ENCODE measurements around the gene SLCO3A1. TPM values are rescaled to one million over a fixed set of nuclear protein-coding genes. Genes with fewer than 3 reads are reported as not detected.

The SLCO3A1 gene
- total RNA-seq, 1 experiment from 2014 or later = 10.1 TPM

- no TSS peak for BruUV-seq (replicated peaks)
Observed at GRCh38 chr15:91873138-91873536, 19.6 kb downstream of the SLCO3A1 start.

GRCh38 chr15:91874171-91874570, 20.7 kb downstream of the SLCO3A1 start:
- Mint-ChIP-seq H3K36me3 (ENCODE audit: insufficient read depth, unreplicated experiment) (peaks cover 5% of the 10 kb centered on the region), H3K4me3 (ENCODE audit: unreplicated experiment) (no peak overlapping the region), H3K9me3 (ENCODE audit: unreplicated experiment) (no peaks in the 10 kb centered on the region), H3K27ac (ENCODE audit: low read depth, unreplicated experiment) (no peak overlapping the region), H3K4me1 (ENCODE audit: insufficient read depth, unreplicated experiment) (no peaks in the 10 kb centered on the region), H3K27me3 (ENCODE audit: insufficient read depth, unreplicated experiment) (no peaks in the 10 kb centered on the region)
- no peak for DNase-seq (ENCODE audit: unreplicated experiment)
- BruUV-seq (replicated peaks) = no TSS peak
- ChIA-PET POLR2A (no interaction called here), CTCF (no interaction called here)
- intact Hi-C loops (cut with micrococcal nuclease) = no loop called here
- TF ChIP-seq CTCF (IDR thresholded peaks at IDR 0.05; ENCODE audit: unreplicated experiment) = no peak

More at GRCh38 chr15:91873138-91873536, 19.6 kb downstream of the SLCO3A1 start:
- Mint-ChIP-seq H3K27me3 (ENCODE audit: insufficient read depth, unreplicated experiment) (no peaks in the 10 kb centered on the region), H3K4me3 (ENCODE audit: unreplicated experiment) (no peak overlapping the region), H3K9me3 (ENCODE audit: unreplicated experiment) (no peaks in the 10 kb centered on the region), H3K36me3 (ENCODE audit: insufficient read depth, unreplicated experiment) (no peaks in the 10 kb centered on the region), H3K4me1 (ENCODE audit: insufficient read depth, unreplicated experiment) (no peaks in the 10 kb centered on the region), H3K27ac (ENCODE audit: low read depth, unreplicated experiment) (no peak overlapping the region)
- TF ChIP-seq CTCF (IDR thresholded peaks at IDR 0.05; ENCODE audit: unreplicated experiment) = no peak
- intact Hi-C loops (cut with micrococcal nuclease) = no loop called here
- no peak for DNase-seq (ENCODE audit: unreplicated experiment)
- ChIA-PET POLR2A (interaction anchor here (0.7 kb wide), 1 partner anchor 95 kb away, joined by 3 read pairs; no protein-coding TSS in a partner anchor), CTCF (no interaction called here)

GRCh38 chr15:91874992-91875660, 21.6 kb downstream of the SLCO3A1 start:
- BruUV-seq (replicated peaks) = no TSS peak
- no peak overlapping the region for H3K4me3 Mint-ChIP-seq (ENCODE audit: unreplicated experiment)
- no peaks in the 10 kb centered on the region for H3K9me3 Mint-ChIP-seq (ENCODE audit: unreplicated experiment)
- peaks cover 5% of the 10 kb centered on the region for H3K36me3 Mint-ChIP-seq (ENCODE audit: insufficient read depth, unreplicated experiment)
- no peaks in the 10 kb centered on the region for H3K4me1 Mint-ChIP-seq (ENCODE audit: insufficient read depth, unreplicated experiment)
- no peak overlapping the region for H3K27ac Mint-ChIP-seq (ENCODE audit: low read depth, unreplicated experiment)
- POLR2A ChIA-PET = interaction anchor here (1.4 kb wide), 1 partner anchor 17 kb away, joined by 3 read pairs; no protein-coding TSS in a partner anchor
- CTCF ChIA-PET = no interaction called here
- DNase-seq (ENCODE audit: unreplicated experiment) = no peak
- no peak for TF ChIP-seq CTCF (IDR thresholded peaks at IDR 0.05; ENCODE audit: unreplicated experiment)
- H3K27me3 Mint-ChIP-seq (ENCODE audit: insufficient read depth, unreplicated experiment) = no peaks in the 10 kb centered on the region
- intact Hi-C loops (cut with micrococcal nuclease) = no loop called here

GRCh38 chr15:91876187-91876586, 22.7 kb downstream of the SLCO3A1 start:
- Mint-ChIP-seq H3K4me3 (ENCODE audit: unreplicated experiment) (no peak overlapping the region), H3K27me3 (ENCODE audit: insufficient read depth, unreplicated experiment) (no peaks in the 10 kb centered on the region), H3K9me3 (ENCODE audit: unreplicated experiment) (no peaks in the 10 kb centered on the region), H3K27ac (ENCODE audit: low read depth, unreplicated experiment) (no peak overlapping the region), H3K4me1 (ENCODE audit: insufficient read depth, unreplicated experiment) (no peaks in the 10 kb centered on the region), H3K36me3 (ENCODE audit: insufficient read depth, unreplicated experiment) (peaks cover 5% of the 10 kb centered on the region)
- TF ChIP-seq CTCF (IDR thresholded peaks at IDR 0.05; ENCODE audit: unreplicated experiment) = no peak
- no TSS peak for BruUV-seq (replicated peaks)
- CTCF ChIA-PET = no interaction called here
- intact Hi-C loops (cut with micrococcal nuclease) = no loop called here
- no peak for DNase-seq (ENCODE audit: unreplicated experiment)
- POLR2A ChIA-PET = interaction anchor here (0.6 to 1.4 kb wide), 2 partner anchors 16 to 896 kb away, joined by 3 read pairs; no protein-coding TSS in a partner anchor
